ENCODE results near the gene PPIL1.

Gene PPIL1

GRCh38 chr6:36888654-36889481, 14.3 kb upstream of the PPIL1 start:
- no peak for DNase-seq

- no peak for DNase-seq
Measured at GRCh38 chr6:36888115-36888643, 13.6 kb upstream of the PPIL1 start.

- DNase-seq, result no peak
Measured at GRCh38 chr6:36886950-36887618, 12.5 kb upstream of the PPIL1 start.

- DNase-seq, result peak; percentile 97
Measured at GRCh38 chr6:36885461-36886401, 11.1 kb upstream of the PPIL1 start, which contains the start of gene C6orf89. C6orf89 (plus strand) TSS chr6:36885952; CDS start chr6:36899445, 13,493 bp downstream.

GRCh38 chr6:36884610-36885009, 10.0 kb upstream of the PPIL1 start:
- DNase-seq, result no peak

GRCh38 chr6:36875250-36875633, 639 bp upstream of the PPIL1 start:
- no peak for DNase-seq

- no peak for DNase-seq
Measured at GRCh38 chr6:36873612-36874442, 776 bp downstream of the PPIL1 start.

GRCh38 chr6:36873115-36873514, 1.5 kb downstream of the PPIL1 start:
- no peak for DNase-seq

- no peak for DNase-seq
Measured at GRCh38 chr6:36871686-36872085, 2.9 kb downstream of the PPIL1 start.

- DNase-seq, result no peak
Measured at GRCh38 chr6:36867471-36868224, 7.0 kb downstream of the PPIL1 start.

- no peak for DNase-seq
Measured at GRCh38 chr6:36865835-36866234, 8.8 kb downstream of the PPIL1 start.

- DNase-seq, result no peak
Measured at GRCh38 chr6:36863670-36864540, 10.7 kb downstream of the PPIL1 start.

- no peak for DNase-seq
Measured at GRCh38 chr6:36862848-36863382, 11.7 kb downstream of the PPIL1 start.

GRCh38 chr6:36862164-36862847, 12.3 kb downstream of the PPIL1 start:
- no peak for DNase-seq

GRCh38 chr6:36860126-36860525, 14.5 kb downstream of the PPIL1 start:
- DNase-seq, result no peak

- no peak for DNase-seq
Measured at GRCh38 chr6:36858407-36858981, 16.1 kb downstream of the PPIL1 start.

GRCh38 chr6:36857325-36857724, 17.3 kb downstream of the PPIL1 start:
- DNase-seq, result no peak

GRCh38 chr6:36856277-36856676, 18.3 kb downstream of the PPIL1 start:
- no peak for DNase-seq

GRCh38 chr6:36855750-36856149, 18.9 kb downstream of the PPIL1 start:
- DNase-seq, result peak; percentile 11

Measured in fibroblast of skin of back (primary cell).